ENCODE measurements around the gene TBC1D19.

DNA sequence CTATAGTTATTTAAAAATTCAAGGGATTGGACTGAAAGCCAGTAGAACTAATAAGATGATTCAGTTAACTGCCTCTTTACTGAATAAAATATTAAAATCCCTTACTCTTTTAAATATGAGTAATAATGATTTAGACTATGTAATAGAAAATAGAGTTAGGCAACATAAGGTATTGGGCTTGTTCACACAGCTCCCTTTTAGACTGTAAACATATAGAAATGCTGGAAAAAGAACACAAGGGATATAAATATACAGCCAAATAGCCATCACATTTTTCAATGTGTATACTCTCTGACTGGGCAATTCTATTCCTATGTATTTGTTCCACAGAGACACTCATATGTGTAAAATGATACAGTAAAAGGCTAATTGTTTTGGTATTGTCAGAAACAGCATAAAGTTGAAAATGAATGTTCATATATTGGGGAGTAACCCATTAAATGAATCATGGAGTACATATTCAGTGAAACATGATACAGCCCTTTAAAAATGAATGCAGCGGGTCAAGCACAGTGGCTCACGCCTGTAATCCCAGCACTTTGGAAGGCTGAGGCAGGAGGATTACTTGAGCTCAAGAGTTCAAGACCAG is 129.8 kb downstream of the TBC1D19 start:
- TF ChIP-seq, protein P1, sequence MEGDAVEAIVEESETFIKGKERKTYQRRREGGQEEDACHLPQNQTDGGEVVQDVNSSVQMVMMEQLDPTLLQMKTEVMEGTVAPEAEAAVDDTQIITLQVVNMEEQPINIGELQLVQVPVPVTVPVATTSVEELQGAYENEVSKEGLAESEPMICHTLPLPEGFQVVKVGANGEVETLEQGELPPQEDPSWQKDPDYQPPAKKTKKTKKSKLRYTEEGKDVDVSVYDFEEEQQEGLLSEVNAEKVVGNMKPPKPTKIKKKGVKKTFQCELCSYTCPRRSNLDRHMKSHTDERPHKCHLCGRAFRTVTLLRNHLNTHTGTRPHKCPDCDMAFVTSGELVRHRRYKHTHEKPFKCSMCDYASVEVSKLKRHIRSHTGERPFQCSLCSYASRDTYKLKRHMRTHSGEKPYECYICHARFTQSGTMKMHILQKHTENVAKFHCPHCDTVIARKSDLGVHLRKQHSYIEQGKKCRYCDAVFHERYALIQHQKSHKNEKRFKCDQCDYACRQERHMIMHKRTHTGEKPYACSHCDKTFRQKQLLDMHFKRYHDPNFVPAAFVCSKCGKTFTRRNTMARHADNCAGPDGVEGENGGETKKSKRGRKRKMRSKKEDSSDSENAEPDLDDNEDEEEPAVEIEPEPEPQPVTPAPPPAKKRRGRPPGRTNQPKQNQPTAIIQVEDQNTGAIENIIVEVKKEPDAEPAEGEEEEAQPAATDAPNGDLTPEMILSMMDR (IDR thresholded peaks at IDR 0.05), result no peak
- TF ChIP-seq POLR2A (IDR thresholded peaks at IDR 0.05) (no peak), POLR2AphosphoS5 (IDR thresholded peaks at IDR 0.05) (no peak)
